GM18951 (cell line): Measurements from ENCODE around the gene ZMAT5.

ENCODE experiments used
- POLR2A ChIP-seq: IDR thresholded peaks from 4 replicates; pipeline ENCODE4 v1.6.1; 2011; ENCODE audit warnings: mild to moderate bottlenecking; ENCODE audit not compliant: insufficient read length, insufficient read depth; ENCODE audit errors: extremely low read depth
- in situ Hi-C: fragments of 300-500 bp; cut with MboI; formaldehyde crosslinking; loops from one replicate; pipeline ENCODE4 v1.12.0; 2022; ENCODE audit warnings: low sequenced_read_pairs, mixed read lengths, inconsistent platforms; ENCODE audit not compliant: unreplicated experiment

ZMAT5 gene, protein sequence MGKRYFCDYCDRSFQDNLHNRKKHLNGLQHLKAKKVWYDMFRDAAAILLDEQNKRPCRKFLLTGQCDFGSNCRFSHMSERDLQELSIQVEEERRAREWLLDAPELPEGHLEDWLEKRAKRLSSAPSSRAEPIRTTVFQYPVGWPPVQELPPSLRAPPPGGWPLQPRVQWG

DNA sequence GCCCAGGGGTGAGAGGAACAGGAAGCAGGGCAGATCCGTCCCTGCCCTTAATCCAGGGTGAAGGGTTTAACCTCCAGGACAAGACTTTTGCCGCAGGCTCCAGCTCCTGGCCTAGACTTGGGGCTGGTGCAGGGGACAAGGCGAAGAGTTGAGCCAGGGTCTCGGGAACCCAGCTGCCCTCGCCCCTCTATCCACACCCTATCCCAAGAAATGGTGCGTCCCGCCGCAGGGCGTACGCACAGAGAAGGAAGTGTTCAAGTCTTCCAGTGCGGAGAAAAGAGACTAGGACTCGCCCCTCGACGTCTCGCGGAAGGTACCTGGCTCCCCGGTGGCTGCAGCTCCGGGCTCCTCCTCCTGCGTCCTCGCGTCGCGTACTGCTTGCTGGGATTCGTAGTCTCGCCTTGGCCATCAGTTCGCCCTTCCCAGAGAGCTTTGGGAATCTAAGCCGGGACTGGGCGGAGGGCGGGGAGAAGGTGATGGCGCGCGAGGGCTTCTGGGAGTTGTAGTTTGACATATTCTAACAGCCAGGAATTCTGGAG is at the start of gene ZMAT5:
TSS of gene ZMAT5 (minus strand) at position 376 of the 539 bp plus-strand sequence. CDS start 18,463 bp downstream, outside the sequence.
- TF ChIP-seq POLR2A, result peak; percentile 55
- in situ Hi-C loops, result no loop called here

DNA sequence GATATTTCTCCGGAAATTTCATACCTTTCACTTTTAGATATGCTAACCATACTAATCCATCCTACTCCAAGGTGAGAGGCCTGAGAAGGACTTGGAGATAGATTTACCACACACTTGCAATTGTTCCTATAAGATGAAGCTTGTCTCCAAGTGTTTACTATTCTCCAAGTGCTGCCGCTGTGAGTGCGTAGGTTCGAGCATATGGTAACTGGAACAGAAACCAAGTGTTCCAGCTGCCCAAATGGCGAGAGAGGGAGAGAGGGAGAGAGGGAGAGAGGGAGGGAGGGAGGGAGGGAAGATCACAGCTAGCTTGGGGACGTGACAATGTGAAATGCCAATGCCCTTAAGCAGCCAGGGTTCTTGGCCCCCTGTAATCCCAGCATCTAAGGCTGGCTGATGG is 49.7 kb upstream of the ZMAT5 start:
- no peak for TF ChIP-seq POLR2A
- in situ Hi-C loops, result no loop called here

DNA sequence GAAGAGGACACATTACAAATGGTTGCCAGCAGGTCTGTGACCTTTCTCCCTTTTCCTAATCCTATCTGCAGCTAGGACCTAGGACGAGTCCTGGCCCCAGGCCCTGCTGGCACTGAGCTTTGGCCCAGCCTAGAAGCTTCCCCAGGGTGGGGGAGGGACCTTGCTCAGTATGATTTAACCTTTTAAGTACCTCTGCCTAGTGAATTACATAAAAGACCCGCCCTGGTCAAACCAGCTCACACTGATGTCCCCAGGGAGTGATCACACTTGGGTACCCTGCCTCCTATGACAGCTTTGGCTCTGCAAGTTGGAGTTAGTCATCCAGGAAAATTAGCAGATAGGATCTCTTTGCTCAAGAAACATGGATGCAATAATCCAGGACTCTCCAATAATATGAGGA is 49.3 kb upstream of the ZMAT5 start:
- in situ Hi-C loops, result no loop called here
- TF ChIP-seq POLR2A, result no peak

DNA sequence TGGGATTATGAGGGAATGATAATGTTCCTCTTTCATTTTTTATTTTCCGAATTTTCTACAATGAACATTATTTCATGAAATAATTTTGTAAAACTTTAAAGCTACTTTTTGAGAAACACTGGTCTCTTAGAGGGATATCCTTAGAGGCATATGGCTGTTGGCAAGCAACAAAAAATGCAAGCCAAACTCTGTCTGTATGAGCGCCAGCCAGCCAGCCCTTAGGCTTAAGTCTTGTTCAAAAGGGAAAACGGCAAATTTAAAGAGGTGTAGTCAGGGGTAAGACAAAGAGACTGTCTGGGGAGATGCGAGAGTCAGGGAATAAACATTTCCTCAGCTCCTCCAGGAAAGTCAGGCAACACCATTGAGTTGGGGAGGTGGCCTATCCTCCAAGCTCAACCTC is 48.8 kb upstream of the ZMAT5 start:
- in situ Hi-C loops, result no loop called here
- TF ChIP-seq POLR2A, result no peak

DNA sequence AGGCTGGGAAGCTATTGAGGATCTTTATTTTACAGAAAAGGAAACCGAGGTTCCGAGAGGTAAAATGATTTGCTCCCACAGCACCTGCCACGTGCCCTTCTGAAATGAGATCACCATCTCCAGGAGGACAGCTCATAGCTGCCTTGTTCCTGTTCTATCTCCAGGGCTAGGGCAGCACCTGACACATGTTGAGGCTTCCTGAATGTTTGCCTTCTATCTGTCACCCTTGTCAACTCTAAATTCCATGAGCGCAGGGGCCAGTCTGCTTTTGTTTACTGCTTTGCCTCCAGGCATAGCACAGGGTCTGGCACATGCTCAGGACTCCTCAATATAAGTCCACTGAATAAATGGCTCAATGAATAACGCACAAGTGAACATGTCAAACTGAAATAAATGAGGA is 47.2 kb upstream of the ZMAT5 start:
- in situ Hi-C loops, result no loop called here
- TF ChIP-seq POLR2A, result no peak

DNA sequence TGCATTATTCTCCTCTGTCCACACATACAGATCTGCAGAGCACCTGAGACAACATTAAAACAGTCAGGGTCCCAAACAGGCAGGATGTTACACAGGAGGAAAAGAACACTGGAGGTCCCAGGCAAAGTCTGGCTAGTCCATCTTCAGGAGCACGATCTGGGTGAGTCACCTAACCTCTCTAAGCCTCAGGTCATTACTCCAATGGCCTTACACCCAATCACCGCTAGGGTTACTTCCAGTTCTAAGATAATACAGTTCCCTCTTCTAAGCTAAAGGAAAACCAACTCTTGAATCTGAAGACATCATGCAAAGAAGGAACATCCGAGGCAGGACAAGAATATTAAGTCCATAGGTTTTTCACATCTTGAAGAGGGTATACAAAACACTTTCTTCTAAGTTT is 46.8 kb upstream of the ZMAT5 start:
- no peak for TF ChIP-seq POLR2A
- in situ Hi-C loops, result no loop called here

DNA sequence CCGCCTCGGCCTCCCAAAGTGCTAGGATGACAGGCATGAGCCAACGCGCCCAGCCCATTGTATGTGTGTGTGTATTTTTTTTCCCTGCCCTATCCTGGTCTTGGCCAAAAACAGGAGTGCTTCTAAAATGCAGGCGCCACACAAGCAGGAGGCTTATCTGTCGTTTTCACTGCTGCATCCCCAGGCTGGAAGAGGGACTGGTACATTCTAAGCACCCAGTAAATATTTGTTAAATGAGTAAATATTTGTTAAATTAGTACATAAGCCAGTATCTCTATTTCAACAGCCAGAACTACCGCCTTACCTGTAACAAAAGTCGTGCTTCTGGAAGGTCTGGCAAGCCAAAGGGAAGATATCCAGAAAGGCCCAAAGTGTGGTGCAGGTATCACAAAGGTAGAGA is 46.3 kb upstream of the ZMAT5 start:
- no peak for TF ChIP-seq POLR2A
- in situ Hi-C loops, result no loop called here

DNA sequence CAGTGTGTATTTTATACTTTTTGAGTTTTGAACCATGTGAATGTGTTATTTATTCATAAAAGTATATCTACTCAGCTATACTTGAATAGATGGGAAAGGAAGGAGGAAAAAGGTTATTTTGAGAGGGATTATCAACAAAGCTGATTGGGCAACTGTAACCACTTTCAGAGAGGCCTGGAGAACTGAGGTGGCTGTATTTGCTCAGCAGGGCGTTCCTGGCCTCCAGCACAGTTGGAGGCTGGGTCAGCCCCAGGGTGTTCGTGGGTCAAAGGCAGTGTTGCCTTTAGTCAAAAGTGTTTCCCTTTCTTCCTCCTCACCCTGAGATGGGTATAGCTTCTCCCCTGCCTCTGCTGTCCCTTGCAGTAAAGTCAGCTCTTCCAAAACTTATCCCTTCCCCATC is 44.6 kb upstream of the ZMAT5 start:
- in situ Hi-C loops, result no loop called here

DNA sequence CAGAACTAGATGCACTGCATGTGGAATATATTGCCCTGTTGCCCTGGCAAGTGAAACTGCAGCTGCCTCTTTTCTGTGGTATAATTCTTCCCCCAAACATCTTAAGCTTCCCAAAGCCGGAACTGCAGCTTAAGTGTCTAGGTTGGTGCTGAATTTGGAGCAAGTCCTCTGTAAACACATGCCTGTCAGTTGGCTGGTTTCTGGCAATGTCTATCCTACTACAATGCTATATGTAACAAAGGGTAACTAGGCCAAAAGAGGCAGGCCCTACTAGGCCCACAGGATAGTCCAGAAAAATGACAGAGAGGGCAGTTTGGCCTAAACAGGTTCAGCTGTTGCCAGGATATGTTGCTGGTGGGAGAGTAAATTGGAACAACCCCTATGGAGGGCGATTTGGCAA is 43.4 kb upstream of the ZMAT5 start:
- in situ Hi-C loops, result no loop called here
- no peak for TF ChIP-seq POLR2A

More for the DNA sequence above, 44.6 kb upstream of the ZMAT5 start:
- TF ChIP-seq POLR2A, result no peak

DNA sequence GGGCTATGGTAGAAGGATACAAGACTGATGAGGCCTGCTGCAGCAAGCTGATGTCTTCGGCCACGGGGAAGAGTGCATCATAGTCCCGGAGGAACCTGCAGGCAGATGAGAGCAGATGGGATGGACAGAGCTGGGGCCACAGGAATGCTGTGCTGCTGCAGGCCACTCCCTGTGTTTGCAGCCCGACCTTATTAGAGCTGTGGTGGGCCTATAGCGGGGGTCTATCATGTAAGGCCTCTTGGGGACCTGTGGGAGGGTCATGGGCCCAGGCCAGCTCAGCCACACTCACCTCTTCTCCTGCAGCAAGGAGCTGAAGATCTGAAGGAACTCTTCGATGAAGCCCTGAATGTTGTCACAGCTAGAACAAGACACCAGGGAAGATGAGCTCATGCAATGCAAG is 39.4 kb upstream of the ZMAT5 start:
- TF ChIP-seq POLR2A, result no peak
- in situ Hi-C loops, result no loop called here

DNA sequence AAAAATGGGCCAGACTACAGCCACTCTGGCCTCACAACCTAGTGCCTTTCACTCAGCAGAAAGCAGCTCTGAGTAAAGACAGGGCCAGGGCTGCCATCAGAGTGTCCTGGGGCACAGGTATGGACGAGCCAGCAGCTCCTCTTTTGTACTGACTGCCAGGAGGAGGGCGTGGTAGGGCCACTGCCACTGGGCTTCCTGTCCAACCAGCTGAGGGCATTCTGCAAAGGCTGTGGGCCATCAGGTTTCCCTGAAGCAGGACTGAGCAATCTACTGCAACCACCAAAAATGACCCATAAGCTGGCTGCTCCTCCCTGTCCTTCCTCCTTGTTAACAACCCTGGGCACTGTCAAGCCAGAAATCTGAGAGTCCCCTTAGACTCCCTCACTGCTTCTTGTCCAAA is 38.2 kb upstream of the ZMAT5 start:
- TF ChIP-seq POLR2A, result no peak
- in situ Hi-C loops, result no loop called here

DNA sequence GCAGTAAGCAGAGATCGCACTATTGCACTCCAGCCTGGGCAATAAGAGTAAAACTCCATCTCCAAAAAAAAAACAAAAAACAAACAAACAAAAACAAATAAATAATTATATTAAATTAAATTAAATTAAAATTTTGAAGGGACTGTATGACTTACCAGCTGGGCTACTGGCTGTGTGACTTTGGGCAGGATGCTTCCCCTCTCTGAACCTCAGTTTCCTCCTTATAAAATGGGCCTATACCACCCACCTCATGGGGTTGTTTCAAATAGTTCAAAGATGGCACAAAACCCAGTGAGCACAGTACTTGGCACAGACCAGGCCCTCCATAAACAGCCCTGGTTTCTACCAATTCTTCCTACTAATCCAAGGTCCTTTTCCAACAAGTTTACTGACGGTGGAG is 36.4 kb upstream of the ZMAT5 start:
- in situ Hi-C loops, result no loop called here
- no peak for TF ChIP-seq POLR2A

DNA sequence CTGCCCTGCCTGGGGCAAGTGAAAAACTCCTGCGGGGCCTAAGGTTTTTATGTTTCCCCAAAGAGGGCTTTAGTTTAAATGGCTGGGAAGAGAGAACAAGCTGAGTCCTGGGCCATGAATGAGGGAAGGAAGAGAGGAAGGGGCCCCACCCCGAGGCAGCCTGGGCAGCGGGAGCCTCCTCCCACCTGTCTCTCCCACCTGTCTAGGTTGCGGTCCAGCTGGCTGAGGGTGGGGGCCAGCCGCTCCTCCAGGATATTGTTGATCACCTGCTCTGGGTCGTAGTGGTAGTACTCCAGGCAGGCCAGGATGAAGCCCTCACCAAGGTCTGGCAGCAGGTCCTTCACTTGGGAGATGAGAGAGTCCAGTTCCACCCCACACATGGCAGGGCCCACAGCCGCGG is 35.0 kb upstream of the ZMAT5 start:
- in situ Hi-C loops, result no loop called here
- TF ChIP-seq POLR2A, result no peak

DNA sequence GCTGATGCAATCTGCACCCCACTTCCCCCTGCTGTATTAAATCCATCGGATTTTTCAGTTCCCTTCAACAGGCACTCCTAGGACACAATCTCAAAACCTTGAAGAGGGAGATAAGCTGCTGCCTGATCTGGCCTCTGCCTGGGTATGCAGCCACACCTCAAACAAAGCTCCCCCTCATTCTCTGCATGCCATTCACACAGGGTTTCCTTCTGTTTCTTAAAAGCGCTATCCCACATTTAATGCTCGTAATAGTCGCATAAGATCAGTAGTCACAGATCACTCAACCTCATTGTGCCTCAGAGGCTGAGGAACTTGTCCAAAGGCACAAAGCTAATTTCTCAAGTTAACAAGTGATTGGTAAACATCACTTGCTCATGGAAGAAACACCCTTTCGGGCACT is 34.3 kb upstream of the ZMAT5 start:
- no peak for TF ChIP-seq POLR2A
- in situ Hi-C loops, result no loop called here
